NCI-H2107 treated with DMSO at 0.1 percent for 48 hours (cell line): ENCODE data around the gene GAB2.

Experiments
- DNase-seq: peaks from one replicate; lab custom pipeline; 2025; ENCODE audit not compliant: unreplicated experiment; lab: John Stamatoyannopoulos, UW

The GAB2 gene

GRCh38 chr11:78428266-78428636, 10.6 kb upstream of the GAB2 start:
- no peak for DNase-seq

DNA sequence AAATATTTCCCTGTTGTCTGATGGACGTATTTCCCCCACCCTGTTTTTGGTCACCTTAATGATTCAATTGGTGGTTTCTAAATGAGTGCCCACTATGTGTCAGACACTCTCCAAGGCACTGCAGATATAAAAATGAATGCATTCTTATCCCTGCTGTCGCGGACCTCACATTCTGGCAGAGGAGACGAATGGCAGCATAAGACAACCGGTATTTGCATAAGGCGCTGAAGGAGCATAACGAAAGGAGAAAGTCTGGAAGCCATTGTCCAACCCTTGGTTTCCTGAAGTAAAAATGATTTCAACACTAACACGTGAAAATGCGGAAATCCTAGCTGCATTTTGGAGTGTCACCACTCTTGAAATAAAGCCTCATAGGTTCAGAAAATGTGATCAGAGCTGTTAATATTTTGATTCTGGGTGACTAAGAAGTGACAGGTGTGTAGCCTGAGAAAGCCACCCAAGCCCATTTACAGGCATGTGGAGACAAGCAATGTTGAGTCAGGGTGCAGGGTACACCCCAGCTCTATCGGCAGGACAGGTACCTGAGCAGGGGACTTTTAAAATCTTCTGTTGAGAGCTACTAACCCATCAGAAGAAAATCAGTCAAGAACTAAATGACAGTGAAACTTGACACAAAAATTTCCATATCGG, 10.1 kb upstream of the GAB2 start:
- DNase-seq = no peak

DNA sequence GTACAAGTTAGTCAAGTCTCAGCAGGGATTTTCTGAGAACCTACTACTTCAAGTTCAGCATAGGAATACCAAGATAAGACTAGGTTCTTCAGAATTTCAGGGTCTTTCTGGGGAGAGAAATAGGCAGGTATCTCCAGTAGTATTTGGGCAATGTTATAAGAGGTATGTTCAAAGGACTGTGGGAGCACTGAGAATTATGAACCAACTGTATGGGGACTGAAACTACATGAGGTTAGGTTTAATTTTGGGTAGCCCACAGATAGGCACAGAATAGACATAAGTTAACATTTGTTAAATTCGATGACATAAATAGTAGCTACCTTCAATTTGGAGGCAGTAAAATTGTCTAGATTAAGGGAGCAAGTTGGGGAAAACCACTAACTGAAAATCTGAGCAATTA, 9.2 kb upstream of the GAB2 start:
- DNase-seq = no peak

DNA sequence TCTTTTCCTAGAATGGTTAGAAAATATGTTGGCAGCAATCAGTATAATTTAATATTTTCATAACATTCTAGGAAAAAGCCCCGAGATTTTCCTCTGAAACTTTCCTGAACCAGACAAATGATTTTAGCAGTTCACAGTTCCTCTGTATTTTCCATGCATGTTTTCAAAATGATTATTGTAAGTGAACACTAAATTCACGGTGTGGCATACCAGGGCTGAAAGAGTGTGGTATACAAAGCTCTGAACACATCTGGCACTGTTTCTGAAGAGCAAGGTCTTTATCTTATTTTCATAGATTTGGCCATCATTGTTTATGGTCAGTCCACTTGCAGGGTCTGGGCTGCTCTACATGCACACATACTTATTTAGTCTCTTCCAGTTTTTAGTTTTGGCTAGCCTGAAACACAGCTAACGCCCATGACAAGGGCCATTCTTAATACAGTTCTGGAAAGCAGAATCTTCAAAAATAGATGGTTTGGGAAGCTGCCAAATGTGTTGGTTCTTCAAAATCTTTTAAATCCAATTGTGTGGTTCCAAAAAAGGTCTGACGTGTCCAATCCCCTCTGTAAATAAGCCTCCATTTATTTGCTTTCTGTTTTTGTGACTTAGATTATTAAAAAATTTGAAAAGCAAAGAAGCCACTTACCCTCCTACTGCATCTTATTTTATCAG, 7.9 kb upstream of the GAB2 start:
- no peak for DNase-seq

GRCh38 chr11:78424334-78425270, 7.0 kb upstream of the GAB2 start:
- no peak for DNase-seq

DNA sequence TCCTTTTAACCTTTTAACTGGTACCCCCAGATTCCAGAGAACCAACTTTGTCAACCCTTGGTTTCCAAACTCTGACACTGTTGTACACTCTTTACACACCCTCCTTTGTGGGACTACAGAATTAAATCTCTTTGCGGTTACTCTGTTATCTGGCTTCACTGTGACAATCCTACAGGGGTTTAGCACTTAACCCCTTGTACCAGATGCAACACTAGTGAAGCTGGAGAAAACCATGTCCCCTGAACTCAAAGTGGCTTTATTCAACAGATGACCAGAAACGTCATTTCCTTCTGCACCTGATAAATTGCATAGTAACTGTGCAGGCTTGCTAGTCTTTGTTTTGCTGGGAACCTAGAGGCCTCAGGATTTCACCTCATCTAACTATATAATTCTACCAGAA, 5.6 kb upstream of the GAB2 start:
- DNase-seq = no peak

DNA sequence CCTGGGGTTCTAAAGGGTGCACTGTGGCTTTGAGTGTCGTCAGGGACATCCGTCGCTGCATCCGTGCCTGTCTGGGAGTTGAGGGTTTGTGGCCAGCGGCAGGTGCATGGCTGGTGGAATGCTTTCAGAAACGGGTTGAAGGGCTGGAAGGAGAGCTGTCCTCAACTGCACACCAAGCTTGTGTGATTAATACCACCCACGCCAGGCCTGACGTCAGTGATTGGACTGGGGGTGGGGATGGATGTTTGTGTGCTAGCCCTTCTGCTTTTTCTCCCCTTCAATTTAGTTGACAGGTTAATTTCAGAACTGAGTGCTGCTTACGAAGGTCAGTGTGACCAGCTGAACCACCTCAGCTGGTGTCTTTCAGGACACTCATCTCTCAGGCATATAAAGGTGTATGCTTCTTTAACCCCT, 3.2 kb upstream of the GAB2 start:
- DNase-seq = peak; percentile 66

GRCh38 chr11:78420255-78420764, 2.7 kb upstream of the GAB2 start:
- DNase-seq = peak; percentile 36

GRCh38 chr11:78419327-78419726, 1.7 kb upstream of the GAB2 start:
- DNase-seq = no peak

GRCh38 chr11:78418584-78419211, 1.1 kb upstream of the GAB2 start:
- no peak for DNase-seq

GRCh38 chr11:78417888-78418583, 416 bp upstream of the GAB2 start:
- DNase-seq = peak; percentile 32

GRCh38 chr11:78416285-78417174, 1.1 kb downstream of the GAB2 start:
- DNase-seq = peak; percentile 67

DNA sequence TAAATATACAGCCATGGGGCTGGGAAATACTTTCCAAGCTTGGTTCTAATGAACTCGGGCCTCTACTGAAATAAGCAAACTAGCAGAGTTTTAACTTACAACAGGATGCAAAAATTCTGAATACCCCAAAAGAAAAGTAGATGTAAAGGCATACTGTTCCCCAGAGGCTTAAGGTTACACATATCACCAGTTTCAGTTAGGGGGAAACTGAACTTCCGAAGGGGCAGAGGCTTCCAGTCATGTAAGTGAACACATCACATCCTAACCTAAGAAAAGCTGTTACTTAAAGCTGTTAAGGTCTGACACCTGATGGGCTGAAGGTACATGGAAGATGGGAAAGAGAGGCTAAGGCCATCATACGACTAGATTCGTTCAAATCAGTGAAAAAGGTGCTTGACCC, 2.3 kb downstream of the GAB2 start:
- DNase-seq = no peak

- no peak for DNase-seq
Measured at GRCh38 chr11:78414321-78415051, 3.1 kb downstream of the GAB2 start.

- DNase-seq = no peak
Measured at GRCh38 chr11:78408619-78409018, 9.0 kb downstream of the GAB2 start.

- no peak for DNase-seq
Measured at GRCh38 chr11:78406568-78407196, 10.9 kb downstream of the GAB2 start.

DNA sequence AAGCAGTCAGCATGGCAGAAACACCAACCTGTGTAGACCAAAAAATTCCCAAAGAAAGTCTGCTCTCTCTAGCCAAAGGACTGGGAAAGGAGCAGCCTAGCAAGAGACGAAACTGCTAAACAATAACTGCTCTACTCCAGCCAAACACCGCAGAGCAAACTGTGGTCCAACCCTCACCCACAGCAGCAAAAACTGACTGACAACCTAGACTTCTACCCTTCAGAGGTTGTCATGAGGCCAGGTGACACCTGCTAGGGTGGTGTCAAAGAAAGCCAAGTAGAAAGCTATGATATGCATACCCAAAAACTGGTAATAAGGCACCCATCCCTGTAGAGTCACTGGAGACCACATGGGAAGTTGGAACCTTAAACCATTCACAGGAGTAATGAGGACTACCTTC, 11.8 kb downstream of the GAB2 start:
- DNase-seq = no peak

DNA sequence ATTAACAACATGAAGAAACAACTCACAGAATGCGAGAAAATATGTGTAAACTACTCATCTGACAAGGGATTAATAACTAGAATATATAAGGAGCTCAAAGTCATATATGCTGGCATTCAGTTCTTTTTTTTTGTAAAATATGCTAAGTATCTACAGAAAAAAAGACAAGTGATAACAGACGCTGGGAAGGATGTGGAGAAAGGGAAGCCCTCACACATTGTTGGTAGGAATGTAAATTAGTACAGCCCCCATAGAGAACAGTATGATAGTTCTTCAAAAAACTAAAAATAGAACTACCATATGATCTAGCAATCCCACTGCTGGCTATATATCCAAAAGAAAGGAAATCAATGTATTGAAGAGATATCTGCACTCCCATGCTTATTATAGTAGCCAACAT, 13.8 kb downstream of the GAB2 start:
- DNase-seq = no peak

DNA sequence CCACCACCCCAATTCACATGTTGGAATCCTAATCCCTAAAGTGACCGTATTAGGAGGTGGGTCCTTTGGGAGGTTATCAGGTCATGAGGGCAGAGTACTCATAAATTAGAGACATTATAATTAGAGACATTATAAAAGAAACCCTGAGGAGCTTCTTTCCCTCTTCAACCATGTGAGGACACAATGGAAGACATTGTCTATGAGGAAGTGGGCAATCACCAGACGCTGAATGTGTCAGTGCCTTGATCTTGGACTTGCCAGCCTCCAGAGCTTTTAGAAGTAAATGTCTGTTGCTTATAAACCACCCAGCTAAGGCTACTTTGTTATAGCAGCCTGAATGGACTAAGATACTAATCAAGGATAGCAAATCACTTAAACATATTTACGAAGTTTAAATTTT, 14.8 kb downstream of the GAB2 start:
- no peak for DNase-seq
